ENCODE data around the gene RAB5IF. TPM values are rescaled to one million over a fixed set of nuclear protein-coding genes. Genes with fewer than 3 reads are reported as not detected.
"Not testable (repeated sequence)": the region's sequence is repeated elsewhere in the genome, so short reads cannot be mapped to it uniquely, and the experiment has no call there.

RAB5IF gene
- 10 to 100 TPM; 87.9 to 97.0 TPM for total RNA-seq

DNA sequence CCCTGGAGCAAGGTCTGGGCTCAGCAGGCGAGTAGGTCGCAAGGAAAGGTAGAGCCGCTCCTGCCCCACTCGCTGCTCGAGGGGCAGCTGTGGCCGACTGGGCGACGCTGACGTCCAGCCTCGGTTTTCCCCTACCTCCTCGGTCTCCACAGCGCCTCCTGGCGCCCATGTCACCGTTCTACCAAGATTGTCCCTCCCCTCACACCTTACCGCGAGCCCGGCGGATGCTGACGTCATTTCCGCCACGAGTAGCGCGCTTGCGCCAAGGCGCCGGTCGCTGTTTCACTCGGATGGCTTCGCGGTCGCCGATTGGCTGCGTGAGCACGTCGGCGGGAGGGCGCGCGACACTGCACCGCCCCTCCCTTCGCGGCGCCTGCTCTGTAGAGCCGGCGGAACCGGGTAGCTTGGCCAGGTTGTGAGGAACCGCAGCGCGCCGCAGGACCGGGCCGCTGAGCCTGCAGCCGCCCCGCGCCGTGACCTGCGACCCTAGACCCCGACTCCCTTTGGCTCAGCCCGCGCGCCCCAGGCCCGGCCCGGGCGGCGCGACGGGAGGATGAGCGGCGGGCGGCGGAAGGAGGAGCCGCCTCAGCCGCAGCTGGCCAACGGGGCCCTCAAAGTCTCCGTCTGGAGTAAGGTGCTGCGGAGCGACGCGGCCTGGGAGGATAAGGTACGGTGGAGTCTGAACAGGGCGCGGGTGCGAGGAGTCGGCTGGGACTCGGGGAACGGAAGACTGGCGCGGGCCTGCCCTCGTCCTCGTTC, at the start of gene RAB5IF:
Gene RAB5IF (plus strand): TSS at position 381 of the 759 bp plus-strand sequence. CDS start 173 bp downstream, at position 554.
- H3K4me1 Mint-ChIP-seq = peaks cover 32% of the 10 kb centered on the region
- peak; percentile 99 for DNase-seq
- peaks cover 29% of the 10 kb centered on the region for H3K36me3 Mint-ChIP-seq (ENCODE audit: low read depth)
- H3K4me3 Mint-ChIP-seq = peak within 1 kb of the TSS; percentile 95
- H3K27ac Mint-ChIP-seq = peak within 1 kb of the TSS; percentile 92
- ChIA-PET POLR2A (interaction anchor here (1.0 to 1.3 kb wide), 2 partner anchors 12 to 33 kb away, joined by 4 read pairs; partner anchors contain the start of gene TGIF2), CTCF (interaction anchor here (0.6 to 3.3 kb wide), 38 partner anchors 9 to 267 kb away, joined by 3 to 40 read pairs (median 4); partner anchors contain the start of genes DSN1, SLA2 and TGIF2)
- no peaks in the 10 kb centered on the region for H3K27me3 Mint-ChIP-seq
- H3K9me3 Mint-ChIP-seq = no peaks in the 10 kb centered on the region

DNA sequence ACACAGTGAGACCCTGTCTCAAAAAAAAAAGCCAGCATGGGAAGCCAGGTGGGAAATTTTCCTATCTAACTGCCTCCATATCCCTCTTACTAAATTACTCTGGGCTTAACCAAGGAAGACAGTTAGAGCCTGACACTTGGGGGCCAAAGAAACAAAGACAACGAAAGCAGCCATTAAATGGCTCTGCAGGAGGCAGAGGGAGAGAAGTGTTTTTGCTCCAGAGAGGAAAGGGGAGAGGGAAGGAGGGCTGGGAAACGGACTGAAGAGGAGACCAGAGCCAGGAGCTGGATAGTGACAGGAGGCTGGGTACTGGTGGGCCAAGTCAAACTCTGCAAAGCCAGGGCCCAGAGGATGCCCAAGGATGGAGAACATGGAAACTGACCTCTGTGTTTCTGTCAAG, 42.9 kb upstream of the RAB5IF start:
- Mint-ChIP-seq H3K9me3 (peaks cover 4% of the 10 kb centered on the region), H3K36me3 (ENCODE audit: low read depth) (peaks cover 4% of the 10 kb centered on the region), H3K4me1 (peaks cover 3% of the 10 kb centered on the region), H3K27ac (no peak overlapping the region), H3K4me3 (no peak overlapping the region), H3K27me3 (no peaks in the 10 kb centered on the region)
- POLR2A ChIA-PET = no interaction called here
- CTCF ChIA-PET = no interaction called here
- DNase-seq = no peak

DNA sequence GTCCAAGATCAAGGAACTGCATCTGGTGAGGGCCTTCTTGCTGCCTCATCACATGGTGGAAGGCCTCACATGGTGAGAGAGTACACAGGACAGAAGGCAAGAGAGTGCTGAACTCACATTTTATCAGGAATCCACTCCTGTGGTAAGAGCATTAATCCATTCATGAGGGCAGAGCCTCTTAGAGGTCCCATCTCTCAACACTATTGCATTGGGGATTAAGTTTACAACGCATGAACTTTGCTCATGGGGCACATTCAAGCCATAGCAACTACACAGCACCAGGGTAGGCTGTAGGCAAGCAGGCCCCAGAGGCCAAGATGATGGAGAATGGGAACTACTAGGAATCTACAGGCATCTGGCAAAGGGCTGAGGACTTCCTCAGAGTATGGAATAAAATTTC, 42.2 kb upstream of the RAB5IF start:
- Mint-ChIP-seq H3K27me3 (no peaks in the 10 kb centered on the region), H3K4me3 (no peak overlapping the region), H3K27ac (no peak overlapping the region), H3K9me3 (peaks cover 4% of the 10 kb centered on the region), H3K4me1 (peaks cover 3% of the 10 kb centered on the region), H3K36me3 (ENCODE audit: low read depth) (peaks cover 4% of the 10 kb centered on the region)
- DNase-seq = no peak
- ChIA-PET CTCF (no interaction called here), POLR2A (no interaction called here)

GRCh38 chr20:36564078-36564725, 41.4 kb upstream of the RAB5IF start:
- H3K4me1 Mint-ChIP-seq; DNase-seq; POLR2A ChIA-PET; CTCF ChIA-PET; H3K9me3 Mint-ChIP-seq; H3K27me3 Mint-ChIP-seq; H3K27ac Mint-ChIP-seq; H3K4me3 Mint-ChIP-seq; H3K36me3 Mint-ChIP-seq (ENCODE audit: low read depth): not testable (repeated sequence)

DNA sequence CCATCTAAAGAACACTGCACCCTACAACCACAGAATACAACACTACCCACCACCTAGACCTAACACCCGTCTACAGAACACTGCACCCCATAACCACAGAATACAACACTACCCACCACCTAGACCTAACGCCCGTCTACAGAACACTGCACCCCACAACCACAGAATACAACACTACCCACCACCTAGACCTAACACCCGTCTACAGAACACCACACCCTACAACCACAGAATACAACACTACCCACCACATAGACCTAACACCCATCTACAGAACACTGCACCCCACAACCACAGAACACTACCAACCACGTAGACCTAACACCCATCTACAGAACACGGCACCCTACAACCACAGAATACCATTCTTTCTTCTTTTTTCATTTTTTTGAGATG, 40.9 kb upstream of the RAB5IF start:
- H3K36me3 Mint-ChIP-seq (ENCODE audit: low read depth); CTCF ChIA-PET; POLR2A ChIA-PET; DNase-seq; H3K4me3 Mint-ChIP-seq; H3K27me3 Mint-ChIP-seq; H3K9me3 Mint-ChIP-seq; H3K27ac Mint-ChIP-seq; H3K4me1 Mint-ChIP-seq: not testable (repeated sequence)

- CTCF ChIA-PET = interaction anchor here (0.6 kb wide), 1 partner anchor 1689 kb away, joined by 3 read pairs; no protein-coding TSS in a partner anchor
- DNase-seq = no peak
- no peak overlapping the region for H3K27ac Mint-ChIP-seq
- H3K9me3 Mint-ChIP-seq = peaks cover 4% of the 10 kb centered on the region
- no peak overlapping the region for H3K4me3 Mint-ChIP-seq
- peaks cover 4% of the 10 kb centered on the region for H3K36me3 Mint-ChIP-seq (ENCODE audit: low read depth)
- H3K4me1 Mint-ChIP-seq = peaks cover 3% of the 10 kb centered on the region
- POLR2A ChIA-PET = no interaction called here
- no peaks in the 10 kb centered on the region for H3K27me3 Mint-ChIP-seq
Measured at GRCh38 chr20:36565520-36565919, 40.1 kb upstream of the RAB5IF start.

DNA sequence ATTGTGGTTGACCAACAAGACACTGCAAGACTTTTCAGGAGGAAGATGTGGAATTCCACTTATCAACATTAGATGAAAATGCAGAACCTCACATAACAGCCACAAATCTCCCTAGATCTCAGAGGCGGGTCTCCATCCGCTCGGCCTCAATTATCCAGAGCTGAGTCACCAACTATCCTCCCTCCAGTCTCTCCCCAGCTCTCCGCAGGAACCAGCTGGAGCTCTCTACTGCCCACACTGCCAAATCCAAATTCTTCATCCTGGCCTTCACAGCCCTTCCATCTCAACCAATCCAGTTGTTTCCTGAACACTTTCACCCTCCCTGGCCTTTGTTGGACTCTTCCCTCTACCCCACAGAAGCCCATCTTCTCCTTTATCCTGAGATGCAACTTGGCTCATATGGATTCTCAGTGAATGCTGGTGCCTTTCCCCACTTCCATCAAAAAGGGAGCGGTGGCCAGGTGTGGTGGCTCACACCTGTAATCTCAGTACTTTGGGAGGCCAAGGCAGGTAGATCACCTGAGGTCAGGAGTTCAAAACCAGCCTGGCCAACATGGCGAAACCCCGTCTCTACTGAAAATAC, 35.6 kb upstream of the RAB5IF start:
- Mint-ChIP-seq H3K4me3 (no peak overlapping the region), H3K4me1 (peaks cover 21% of the 10 kb centered on the region), H3K27me3 (no peaks in the 10 kb centered on the region), H3K9me3 (peaks cover under 1% of the 10 kb centered on the region), H3K27ac (no peak overlapping the region), H3K36me3 (ENCODE audit: low read depth) (peaks cover 5% of the 10 kb centered on the region)
- no peak for DNase-seq
- ChIA-PET POLR2A (no interaction called here), CTCF (interaction anchor here (1.5 kb wide), 1 partner anchor 25 kb away, joined by 4 read pairs; no protein-coding TSS in a partner anchor)

- CTCF ChIA-PET = interaction anchor here (0.6 to 2.3 kb wide), 5 partner anchors 10 to 36 kb away, joined by 3 to 6 read pairs (median 4); partner anchors contain the start of gene RAB5IF
Measured at GRCh38 chr20:36571564-36572504, 33.7 kb upstream of the RAB5IF start.

GRCh38 chr20:36572701-36573102, 32.9 kb upstream of the RAB5IF start:
- Mint-ChIP-seq H3K27me3 (no peaks in the 10 kb centered on the region), H3K9me3 (no peaks in the 10 kb centered on the region), H3K4me1 (peaks cover 39% of the 10 kb centered on the region), H3K27ac (peak overlapping the region; percentile 97), H3K36me3 (ENCODE audit: low read depth) (peaks cover 20% of the 10 kb centered on the region), H3K4me3 (peak overlapping the region; percentile 75)
- POLR2A ChIA-PET = interaction anchor here (1.0 kb wide), 1 partner anchor 33 kb away, joined by 4 read pairs; the partner anchor contains the start of gene RAB5IF
- CTCF ChIA-PET = interaction anchor here (0.9 to 4.4 kb wide), 3 partner anchors 11 to 33 kb away, joined by 4 to 20 read pairs (median 6); partner anchors contain the start of gene RAB5IF
- DNase-seq = peak; percentile 62

More at GRCh38 chr20:36571564-36572504, 33.7 kb upstream of the RAB5IF start:
- Mint-ChIP-seq H3K4me1 (peaks cover 39% of the 10 kb centered on the region), H3K36me3 (ENCODE audit: low read depth) (peaks cover 20% of the 10 kb centered on the region), H3K4me3 (peak overlapping the region; percentile 75), H3K9me3 (no peaks in the 10 kb centered on the region), H3K27me3 (no peaks in the 10 kb centered on the region), H3K27ac (peak overlapping the region; percentile 97)
- DNase-seq = no peak
- POLR2A ChIA-PET = no interaction called here

GRCh38 chr20:36573103-36573797, 32.3 kb upstream of the RAB5IF start, which contains the start of gene TGIF2:
TSS of gene TGIF2 (plus strand) at chr20:36573597. CDS start at chr20:36578775, 5,178 bp downstream.
- Mint-ChIP-seq H3K27ac (peak within 1 kb of the TSS; percentile 97), H3K27me3 (no peaks in the 10 kb centered on the region), H3K4me3 (peak within 1 kb of the TSS; percentile 83), H3K36me3 (ENCODE audit: low read depth) (peaks cover 22% of the 10 kb centered on the region), H3K9me3 (no peaks in the 10 kb centered on the region), H3K4me1 (peaks cover 39% of the 10 kb centered on the region)
- POLR2A ChIA-PET = interaction anchor here (1.0 kb wide), 1 partner anchor 32 kb away, joined by 4 read pairs; the partner anchor contains the start of gene RAB5IF
- peak; percentile 84 for DNase-seq
- CTCF ChIA-PET = interaction anchor here (0.6 to 4.4 kb wide), 4 partner anchors 12 to 201 kb away, joined by 3 to 20 read pairs (median 4); partner anchors contain the start of gene RAB5IF

- peak; percentile 21 for DNase-seq
- H3K4me1 Mint-ChIP-seq = peaks cover 39% of the 10 kb centered on the region
- no peaks in the 10 kb centered on the region for H3K9me3 Mint-ChIP-seq
- H3K36me3 Mint-ChIP-seq (ENCODE audit: low read depth) = peaks cover 24% of the 10 kb centered on the region
- H3K27me3 Mint-ChIP-seq = no peaks in the 10 kb centered on the region
- peak overlapping the region; percentile 83 for H3K4me3 Mint-ChIP-seq
- peak overlapping the region; percentile 76 for H3K27ac Mint-ChIP-seq
- POLR2A ChIA-PET = no interaction called here
- CTCF ChIA-PET = interaction anchor here (1.0 to 4.4 kb wide), 3 partner anchors 11 to 200 kb away, joined by 3 to 20 read pairs (median 4); partner anchors contain the start of gene RAB5IF
Measured at GRCh38 chr20:36573798-36574365, 31.7 kb upstream of the RAB5IF start.
